K562 (cell line): ENCODE measurements around the gene WDR62. TPM values are rescaled to one million over a fixed set of nuclear protein-coding genes. Genes with fewer than 3 reads are reported as not detected.
A peak's percentile ranks its signal among the peaks of the same experiment; 100 is the strongest.

Source experiments
- ATAC-seq: fragments of 200-7000 bp; cut with Tn5 transposase; 3 replicates; pipeline ENCODE4 v1.9.1; 2020; ENCODE audit warnings: moderate library complexity
- BruUV-seq: library from RNA; stranded (reverse); fragments of 400-500 nt; replicated peaks from 2 replicates; lab custom pipeline; 2021; lab: Mats Ljungman, UMichigan
- CTCF ChIA-PET: fragments of 300-600 bp; formaldehyde crosslinking; extraction: SDS; loops from one replicate; lab custom pipeline; 2021; ENCODE audit warnings: low intra/inter-chr PET ratio; lab: Yijun Ruan, JAX
- POLR2A ChIA-PET: fragments of 300-600, 350-650 bp; sonication (Branson Sonifier 250); formaldehyde crosslinking; extraction: SDS; loops from one replicate; lab custom pipeline; 2021; ENCODE audit warnings: antibody characterized with exemption, inconsistent platforms; lab: Yijun Ruan, JAX
- DNase-seq, 4 experiments: peaks; one replicate each; pipeline versions ENCODE4 v3.0.0 to v3.0.0-alpha.2; 2011 to 2018; ENCODE audit warnings: low spot score in 3 of 4, mixed read lengths in 3 of 4; ENCODE audit errors: extremely low read depth in 1 of 4
- FAIRE-seq: peaks from 2 replicates; lab custom pipeline; 2011; peaks lifted over from hg19 to GRCh38; lab: Jason Lieb, UNC
- H2AFZ ChIP-seq: 2 replicates; pipeline ENCODE4 v1.6.0; 2011; ENCODE audit warnings: low read depth, low read length, control low read depth, inconsistent platforms
- H3K27ac ChIP-seq: fragments of 200-600 bp; 3 replicates; pipeline ENCODE4 v1.8.0; 2011; ENCODE audit warnings: low read depth, mild to moderate bottlenecking, control low read depth, inconsistent platforms, low read length, moderate library complexity, mixed read lengths; ENCODE audit errors: extremely low read depth
- H3K27me3 ChIP-seq, 2 experiments: fragments of 300-600 bp in 1 of 2; 2 replicates in 1 of 2; 3 replicates in 1 of 2; pipeline versions ENCODE4 v1.6.0 to v1.8.0; 2011; ENCODE audit warnings: inconsistent platforms in 2 of 2, low read length in 2 of 2, mild to moderate bottlenecking in 1 of 2, mixed read lengths in 1 of 2, moderate library complexity in 1 of 2; ENCODE audit not compliant: control insufficient read depth in 2 of 2, insufficient read depth in 2 of 2
- H3K36me3 ChIP-seq: fragments of 300-600 bp; 3 replicates; pipeline ENCODE4 v1.8.0; 2011; ENCODE audit warnings: mild to moderate bottlenecking, low read length, inconsistent platforms; ENCODE audit not compliant: control insufficient read depth, insufficient read depth
- H3K4me1 ChIP-seq, 2 experiments: fragments of 200-600 bp in 1 of 2; replicated peaks in 1 of 2; 2 replicates in 1 of 2; 3 replicates in 1 of 2; pipeline versions ENCODE4 v1.5.1 to v1.8.0; 2011; ENCODE audit warnings: inconsistent platforms in 2 of 2, low read length in 2 of 2, mild to moderate bottlenecking in 1 of 2, mixed read lengths in 1 of 2, moderate library complexity in 1 of 2; ENCODE audit not compliant: control insufficient read depth in 2 of 2, insufficient read depth in 2 of 2
- H3K4me2 ChIP-seq: 2 replicates; pipeline ENCODE4 v1.6.1; 2011; ENCODE audit warnings: low read length, control low read depth, inconsistent platforms, mixed read lengths; ENCODE audit not compliant: insufficient read depth
- H3K4me3 ChIP-seq: fragments of 200-600 bp; sonication (generic), shearing (Covaris generic); 2 replicates; pipeline ENCODE4 v1.5.1; 2016; ENCODE audit warnings: control low read depth, inconsistent platforms
- H3K79me2 ChIP-seq: fragments of 200-600 bp; 3 replicates; pipeline ENCODE4 v1.8.0; 2011; ENCODE audit warnings: low read length, inconsistent platforms; ENCODE audit not compliant: control insufficient read depth, insufficient read depth
- H3K9ac ChIP-seq, 2 experiments: 2 replicates each; pipeline versions ENCODE4 v1.6.0 to v1.6.1; 2011; ENCODE audit warnings: low read depth in 2 of 2, low read length in 2 of 2, control low read depth in 1 of 2, inconsistent platforms in 1 of 2, mild to moderate bottlenecking in 1 of 2, mixed read lengths in 1 of 2; ENCODE audit not compliant: insufficient read depth in 1 of 2
- H3K9me1 ChIP-seq: one replicate; pipeline ENCODE4 v1.6.0; 2011; ENCODE audit warnings: inconsistent platforms, mild to moderate bottlenecking, low read length, moderate library complexity; ENCODE audit not compliant: control insufficient read depth, insufficient read depth
- H3K9me3 ChIP-seq: replicated peaks from 2 replicates; pipeline ENCODE4 v1.5.1; 2011; ENCODE audit warnings: low read depth, low read length, inconsistent platforms; ENCODE audit not compliant: control insufficient read depth, insufficient read depth
- H4K20me1 ChIP-seq: replicated peaks from 2 replicates; pipeline ENCODE4 v1.6.1; 2011; ENCODE audit warnings: low read length, inconsistent platforms, mixed read lengths; ENCODE audit not compliant: control insufficient read depth, insufficient read depth
- CHD4 ChIP-seq: fragments of 200-600 bp; sonication (generic); IDR thresholded peaks from 3 replicates; pipeline ENCODE4 v1.6.1; 2012; ENCODE audit warnings: low read depth, mild to moderate bottlenecking, mixed read lengths, low read length, inconsistent platforms; ENCODE audit not compliant: insufficient read depth, insufficient replicate concordance, poor library complexity, severe bottlenecking
- EP400 ChIP-seq: fragments of 450-650 bp; IDR thresholded peaks from 2 replicates; pipeline ENCODE4 v1.6.1; 2017; ENCODE audit warnings: antibody characterized with exemption, mild to moderate bottlenecking, moderate library complexity
- NFYB ChIP-seq: IDR thresholded peaks from 2 replicates; pipeline ENCODE4 v1.6.1; 2011; ENCODE audit warnings: mild to moderate bottlenecking, moderate library complexity; ENCODE audit not compliant: insufficient read length; ENCODE audit errors: extremely low read depth
- PHTF2 ChIP-seq: fragments of 250-450 bp; sonication (Bioruptor Pico); IDR thresholded peaks from 2 replicates; pipeline ENCODE4 v1.5.0; 2021; ENCODE audit warnings: mild to moderate bottlenecking
- PTBP1 ChIP-seq: fragments of 200-400 bp; formaldehyde crosslinking; IDR thresholded peaks from 2 replicates; pipeline ENCODE4 v1.6.1; 2017; ENCODE audit warnings: low read depth, low read length
- ZNF717 ChIP-seq: fragments of 250-450 bp; sonication (Bioruptor Pico); IDR thresholded peaks from 2 replicates; pipeline ENCODE4 v1.5.0; 2021
- ZNF76 ChIP-seq: fragments of 250-450 bp; sonication (Bioruptor Pico); IDR thresholded peaks from 2 replicates; pipeline ENCODE4 v1.4.0; 2020; ENCODE audit warnings: mild to moderate bottlenecking, moderate library complexity, borderline replicate concordance
- ZNF778 ChIP-seq: fragments of 450-650 bp; formaldehyde crosslinking; IDR thresholded peaks from 2 replicates; pipeline ENCODE4 v1.4.0; 2020; ENCODE audit warnings: mild to moderate bottlenecking, moderate library complexity
- WGBS: fragments of 100-300 bp; shearing (Covaris generic); methylation state at CpG from one replicate; pipeline ENCODE4 v1.1.6; 2016; ENCODE audit warnings: low coverage, mixed read lengths; ENCODE audit not compliant: insufficient coverage; ENCODE audit errors: missing lambda C conversion rate; 5-methylcytosine and 5-hydroxymethylcytosine counted together
- in situ Hi-C: fragments of 300-500 bp; cut with MboI; formaldehyde crosslinking; loops from 4 replicates; pipeline ENCODE4 v1.15.0; 2018; ENCODE audit warnings: inconsistent platforms, mixed read lengths
- intact Hi-C: fragments of 100-400 bp; cut with micrococcal nuclease; formaldehyde crosslinking; loops from 2 replicates; pipeline ENCODE4 v1.14.2; 2022
- polyA plus RNA-seq, 8 experiments: library from polyadenylated mRNA; depleted of rRNA in 4 of 8; stranded (reverse) in 5 of 8; unstranded in 3 of 8; fragments of >200 nt; fragmentation: Nextera tagmentation in 2 of 8; fragmentation: Illumina TruSeq in 1 of 8; extraction: Ambion mirVana in 2 of 8; extraction: Trizol in 1 of 8; gene quantifications; 2 replicates each; pipeline versions ENCODE4 v1.2.1 to v1.2.3, GENCODE V29; 2011 to 2014; ENCODE audit warnings: inconsistent platforms in 1 of 8, missing spikeins in 1 of 8
- total RNA-seq, 7 experiments: library from RNA; depleted of rRNA in 6 of 7; stranded (reverse); fragments of >200 nt in 6 of 7; fragmentation: Illumina TruSeq in 2 of 7; extraction: Trizol in 2 of 7; gene quantifications; 2 replicates each; pipeline versions ENCODE4 v1.2.1 to v1.2.3, GENCODE V29; 2011 to 2021; ENCODE audit warnings: low replicate concordance in 1 of 7
- TF ChIP-seq, protein P1 (sequence below): IDR thresholded peaks from 2 replicates; pipeline ENCODE4 v1.6.1; 2016; ENCODE audit warnings: missing genetic modification characterization, missing compliant biosample characterization

The WDR62 gene
- total and polyA plus RNA-seq, 9 of the 15 experiments (the other 6 are each of a cell fraction or from before 2014, with no cell fraction given): 0.35 to 32.8 (median 14.4) TPM

DNA sequence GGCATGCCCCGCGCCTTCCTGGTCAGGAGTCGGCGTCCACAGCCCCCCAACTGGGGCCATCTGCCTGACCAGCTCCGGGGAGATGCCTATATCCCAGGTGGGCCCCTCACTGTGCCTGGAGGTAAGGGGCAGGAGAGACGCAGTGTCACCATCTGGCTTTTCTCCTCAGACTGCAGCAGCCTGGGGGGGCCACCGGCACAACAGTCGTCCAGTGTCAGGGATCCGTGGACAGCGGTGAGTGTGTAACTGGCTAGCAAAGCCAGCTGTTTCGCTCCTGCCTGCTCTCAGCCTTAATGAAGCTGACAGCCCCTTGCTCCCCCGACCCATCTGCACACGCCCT lies 56.5 kb downstream of the WDR62 start:
- intact Hi-C loops (loop anchor here (5.0 to 10.0 kb wide), 2 partner anchors 49 to 116 kb away; partner anchors contain the start of gene SDHAF1), in situ Hi-C loops (no loop called here)
- Histone ChIP-seq H3K36me3 (peaks cover 29% of the 10 kb centered on the region; the same call in 2 of the 3 replicates), H3K4me2 (no peak overlapping the region), H3K27me3 (no peaks in the 10 kb centered on the region), H3K27ac (no peak overlapping the region), H3K9me3 (no peaks in the 10 kb centered on the region), H3K9ac (peak overlapping the region in 1 of 2 experiments; percentile 48; a peak in 2 of 4 replicates), H4K20me1 (no peaks in the 10 kb centered on the region; the same call in 1 of the 2 replicates), H3K4me3 (no peak overlapping the region), H3K9me1 (peaks cover 3% of the 10 kb centered on the region), H3K4me1 (peaks cover 5 to 37% of the 10 kb centered on the region in 2 experiments; a peak in 3 of 5 replicates), H2AFZ (no peak overlapping the region), H3K79me2 (peaks cover 14% of the 10 kb centered on the region)
- ChIA-PET CTCF (no interaction called here), POLR2A (interaction anchor here (0.7 to 1.1 kb wide), 3 partner anchors 9 to 110 kb away, joined by 3 to 4 read pairs (median 3); no protein-coding TSS in a partner anchor)
- FAIRE-seq (no peak), ATAC-seq (no peak), DNase-seq (no peak)
- TF ChIP-seq ZNF778 (CRISPR knock-in tag) (no peak), ZNF76 (CRISPR knock-in tag) (no peak), EP400 (no peak), NFYB (no peak), ZNF717 (CRISPR knock-in tag) (no peak), CHD4 (no peak), PTBP1 (no peak), PHTF2 (no peak)
- TF ChIP-seq, protein P1, sequence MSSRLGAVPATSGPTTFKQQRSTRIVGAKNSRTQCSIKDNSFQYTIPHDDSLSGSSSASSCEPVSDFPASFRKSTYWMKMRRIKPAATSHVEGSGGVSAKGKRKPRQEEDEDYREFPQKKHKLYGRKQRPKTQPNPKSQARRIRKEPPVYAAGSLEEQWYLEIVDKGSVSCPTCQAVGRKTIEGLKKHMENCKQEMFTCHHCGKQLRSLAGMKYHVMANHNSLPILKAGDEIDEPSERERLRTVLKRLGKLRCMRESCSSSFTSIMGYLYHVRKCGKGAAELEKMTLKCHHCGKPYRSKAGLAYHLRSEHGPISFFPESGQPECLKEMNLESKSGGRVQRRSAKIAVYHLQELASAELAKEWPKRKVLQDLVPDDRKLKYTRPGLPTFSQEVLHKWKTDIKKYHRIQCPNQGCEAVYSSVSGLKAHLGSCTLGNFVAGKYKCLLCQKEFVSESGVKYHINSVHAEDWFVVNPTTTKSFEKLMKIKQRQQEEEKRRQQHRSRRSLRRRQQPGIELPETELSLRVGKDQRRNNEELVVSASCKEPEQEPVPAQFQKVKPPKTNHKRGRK (tag): no peak
- no TSS peak for BruUV-seq
- WGBS: 90% methylated on average over 13 of the region's 13 CpGs
